Thymus (tissue), 11 donors: ENCODE results near the gene SEMA7A. TPM values are rescaled to one million over a fixed set of nuclear protein-coding genes. Genes with fewer than 3 reads are reported as not detected.
"Not testable (repeated sequence)": the region's sequence is repeated elsewhere in the genome, so short reads cannot be mapped to it uniquely, and the experiment has no call there.

ENCODE experiments used
- DNase-seq, 9 donors: peaks; one replicate each; pipeline ENCODE4 v3.0.0-alpha.2; 2013; ENCODE audit warnings: low spot score in 9 of 9, low read depth in 6 of 9, missing footprints in 1 of 9
- H3K27ac ChIP-seq, 2 donors: one replicate each; pipeline ENCODE4 v1.5.1; 2013; ENCODE audit warnings: control low read depth in 1 of 2, low read depth in 1 of 2, low read length in 1 of 2, mild to moderate bottlenecking in 1 of 2, moderate library complexity in 1 of 2
- H3K27me3 ChIP-seq, 2 donors: one replicate each; pipeline ENCODE4 v1.5.1; 2013; ENCODE audit warnings: low read length in 1 of 2; ENCODE audit not compliant: control insufficient read depth in 2 of 2, insufficient read depth in 1 of 2
- H3K36me3 ChIP-seq, 2 donors: one replicate each; pipeline ENCODE4 v1.5.1; 2013; ENCODE audit warnings: low read length in 1 of 2, mild to moderate bottlenecking in 1 of 2, moderate library complexity in 1 of 2; ENCODE audit not compliant: control insufficient read depth in 2 of 2, insufficient read depth in 2 of 2
- H3K4me1 ChIP-seq, 2 donors: one replicate each; pipeline ENCODE4 v1.5.1; 2013; ENCODE audit warnings: low read length in 2 of 2; ENCODE audit not compliant: control insufficient read depth in 2 of 2, insufficient read depth in 2 of 2
- H3K4me3 ChIP-seq, 2 donors: one replicate each; pipeline ENCODE4 v1.5.1; 2013; ENCODE audit warnings: low read length in 2 of 2, control low read depth in 1 of 2, mild to moderate bottlenecking in 1 of 2
- H3K9me3 ChIP-seq, 2 donors: one replicate each; pipeline ENCODE4 v1.5.1; 2013; ENCODE audit warnings: low read length in 1 of 2, mild to moderate bottlenecking in 1 of 2; ENCODE audit not compliant: control insufficient read depth in 2 of 2, insufficient read depth in 1 of 2
- WGBS: extraction: QIAGEN DNeasy Blood & Tissue Kit; methylation state at CpG from one replicate; pipeline ENCODE4 v1.1.7; 2013; 5-methylcytosine and 5-hydroxymethylcytosine counted together
- polyA plus RNA-seq: library from polyadenylated mRNA; stranded (reverse); fragments of 200-250 nt; gene quantifications from one replicate; pipeline ENCODE4 v1.2.3, GENCODE V29; 2013
- total RNA-seq: library from RNA; stranded (reverse); fragments of 120-200 nt; gene quantifications from one replicate; pipeline ENCODE4 v1.2.4, GENCODE V29; 2013
- donor health status: healthy.

Gene SEMA7A
- total and polyA plus RNA-seq, 2 donors, result 12.3 to 22.0 TPM

DNA sequence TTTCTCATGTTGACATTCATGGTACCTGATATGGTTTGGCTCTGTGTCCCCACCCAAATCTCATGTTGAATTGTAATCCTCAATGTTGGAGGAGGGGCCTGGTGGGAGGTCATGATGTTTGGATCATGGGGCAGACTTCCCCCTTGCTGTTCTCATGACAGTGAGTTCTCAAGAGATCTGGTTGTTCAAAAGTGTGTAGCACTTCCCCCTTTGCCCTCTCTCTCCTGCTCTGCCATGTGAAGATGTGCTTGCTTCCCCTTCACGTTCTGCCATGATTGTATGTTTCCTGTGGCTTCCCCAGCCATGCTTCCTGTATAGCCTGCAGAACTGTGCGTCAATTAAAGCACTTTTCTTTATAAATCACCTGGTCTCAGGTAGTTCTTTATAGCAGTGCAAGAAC lies 30.5 kb upstream of the SEMA7A start:
- Histone ChIP-seq H3K9me3 (peaks cover 0 to 4% of the 10 kb centered on the region in 2 donors), H3K27me3 (no peaks in the 10 kb centered on the region), H3K27ac (no peak overlapping the region), H3K4me1 (peaks cover 15 to 17% of the 10 kb centered on the region in 2 donors), H3K4me3 (no peak overlapping the region), H3K36me3 (peaks cover 7 to 8% of the 10 kb centered on the region in 2 donors)
- 47% methylated on average over 2 of the region's 2 CpGs for WGBS
- no peak for DNase-seq

DNA sequence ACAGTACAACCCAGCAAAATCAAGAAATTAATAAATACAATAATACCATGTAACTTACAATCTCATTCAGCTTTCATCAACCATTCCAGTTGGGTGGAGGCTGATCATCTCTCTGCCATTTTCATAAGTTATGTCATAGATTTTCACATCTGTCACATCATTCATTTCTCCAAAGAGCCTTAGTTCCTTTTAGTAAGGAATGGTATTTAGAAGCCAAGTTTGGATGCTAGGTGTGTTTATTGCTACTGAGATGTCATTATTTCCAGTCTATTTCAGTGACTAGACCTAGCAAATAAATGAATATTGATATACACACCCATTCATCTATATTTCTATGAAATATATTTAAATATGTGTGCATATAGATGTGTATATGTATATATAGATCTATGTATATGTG lies 29.9 kb upstream of the SEMA7A start:
- Histone ChIP-seq H3K36me3 (peaks cover 5 to 6% of the 10 kb centered on the region in 2 donors), H3K27me3 (no peaks in the 10 kb centered on the region), H3K4me3 (no peak overlapping the region), H3K9me3 (peaks cover 0 to 4% of the 10 kb centered on the region in 2 donors), H3K27ac (no peak overlapping the region), H3K4me1 (peaks cover 15 to 17% of the 10 kb centered on the region in 2 donors)
- DNase-seq, result no peak

DNA sequence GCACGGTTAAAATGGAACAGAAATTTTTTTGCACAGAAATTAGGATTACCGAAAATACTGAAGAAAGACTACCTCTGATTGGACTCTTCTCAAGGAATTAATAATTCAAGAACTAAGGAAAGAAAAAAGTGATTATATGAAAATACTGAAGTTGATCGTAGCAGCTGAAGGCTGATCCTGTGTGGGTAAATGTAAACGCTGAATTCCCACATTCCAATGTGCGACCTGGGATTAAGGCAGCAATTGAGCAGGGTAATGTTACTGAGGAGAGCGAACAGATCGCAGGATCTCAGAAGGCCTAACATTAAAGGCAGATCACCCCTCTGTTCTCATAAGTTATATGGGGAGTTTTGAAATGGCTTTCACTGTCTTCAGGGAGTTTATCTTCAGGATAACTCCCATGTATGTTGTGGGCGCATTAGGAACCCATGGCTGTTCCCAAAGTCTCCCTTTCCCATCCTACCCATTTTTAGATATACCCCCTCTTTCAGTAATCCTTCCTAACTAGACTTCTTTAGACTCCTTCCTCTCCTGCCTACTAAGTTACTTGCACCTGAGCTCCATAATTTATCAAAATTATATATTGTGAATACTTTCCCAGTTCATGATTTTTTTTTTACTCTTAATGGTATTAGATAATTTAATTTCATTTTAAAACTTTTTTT lies 28.2 kb upstream of the SEMA7A start:
- 66% methylated on average over 8 of the region's 8 CpGs for WGBS
- Histone ChIP-seq H3K27me3 (no peaks in the 10 kb centered on the region), H3K36me3 (peaks cover 5 to 8% of the 10 kb centered on the region in 2 donors), H3K4me3 (peak overlapping the region; percentile 87 to 97), H3K27ac (peak overlapping the region in 1 of 2 donors; percentile 82), H3K9me3 (peaks cover 0 to 4% of the 10 kb centered on the region in 2 donors), H3K4me1 (peaks cover 15 to 17% of the 10 kb centered on the region in 2 donors)
- DNase-seq, result no peak

GRCh38 chr15:74460871-74461846 lies 27.4 kb upstream of the SEMA7A start, which contains the start of gene UBL7:
Gene UBL7, minus strand, starts transcription at chr15:74461160. Its CDS starts 2,293 bp downstream, at chr15:74458867.
- peak; percentile 88 to 98 (median 95) for DNase-seq
- WGBS, result under 1% methylated on average over 54 of the region's 54 CpGs
- H3K27me3 ChIP-seq, result no peaks in the 10 kb centered on the region
- H3K27ac ChIP-seq, result peak within 1 kb of the TSS; percentile 82 to 89
- H3K4me1 ChIP-seq, result peaks cover 15 to 17% of the 10 kb centered on the region in 2 donors
- H3K4me3 ChIP-seq, result peak within 1 kb of the TSS; percentile 87 to 97
- H3K36me3 ChIP-seq, result peaks cover 11 to 13% of the 10 kb centered on the region in 2 donors
- H3K9me3 ChIP-seq, result peaks cover 0 to 4% of the 10 kb centered on the region in 2 donors

DNA sequence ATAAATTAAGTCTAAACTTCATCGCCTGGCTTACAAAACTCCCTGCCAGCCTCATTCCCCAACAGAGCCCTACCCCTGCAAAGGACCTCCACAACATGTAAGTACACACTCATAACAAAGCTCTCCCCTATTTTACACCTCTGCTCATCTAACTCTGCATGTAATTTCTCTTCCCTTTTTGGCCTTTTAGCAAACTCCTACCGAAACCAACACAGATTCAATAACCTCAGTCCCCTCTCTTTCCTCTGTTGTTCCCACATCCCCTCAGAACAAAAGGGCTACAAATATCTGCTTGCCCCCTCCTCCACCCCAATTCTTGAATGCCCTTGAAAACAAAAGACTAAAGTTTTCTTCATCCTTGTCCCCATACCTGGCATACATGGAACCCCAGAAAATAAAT lies 26.5 kb upstream of the SEMA7A start:
- DNase-seq, result no peak

GRCh38 chr15:74459798-74460197 lies 26.0 kb upstream of the SEMA7A start:
- 98% methylated on average over 14 of the region's 14 CpGs for WGBS
- H3K27ac ChIP-seq, DNase-seq, H3K27me3 ChIP-seq, H3K9me3 ChIP-seq, H3K4me3 ChIP-seq: not testable (repeated sequence)
- peaks cover 15 to 17% of the 10 kb centered on the region in 2 donors for H3K4me1 ChIP-seq
- peaks cover 11 to 21% of the 10 kb centered on the region in 2 donors for H3K36me3 ChIP-seq

More for the DNA sequence above, 26.5 kb upstream of the SEMA7A start:
- Histone ChIP-seq H3K4me3 (peak overlapping the region; percentile 87 to 97), H3K27me3 (no peaks in the 10 kb centered on the region), H3K9me3 (peaks cover 0 to 4% of the 10 kb centered on the region in 2 donors), H3K27ac (peak overlapping the region; percentile 80 to 89), H3K36me3 (peaks cover 11 to 16% of the 10 kb centered on the region in 2 donors), H3K4me1 (peaks cover 15 to 17% of the 10 kb centered on the region in 2 donors)
- WGBS, result 50% methylated on average over 2 of the region's 2 CpGs

DNA sequence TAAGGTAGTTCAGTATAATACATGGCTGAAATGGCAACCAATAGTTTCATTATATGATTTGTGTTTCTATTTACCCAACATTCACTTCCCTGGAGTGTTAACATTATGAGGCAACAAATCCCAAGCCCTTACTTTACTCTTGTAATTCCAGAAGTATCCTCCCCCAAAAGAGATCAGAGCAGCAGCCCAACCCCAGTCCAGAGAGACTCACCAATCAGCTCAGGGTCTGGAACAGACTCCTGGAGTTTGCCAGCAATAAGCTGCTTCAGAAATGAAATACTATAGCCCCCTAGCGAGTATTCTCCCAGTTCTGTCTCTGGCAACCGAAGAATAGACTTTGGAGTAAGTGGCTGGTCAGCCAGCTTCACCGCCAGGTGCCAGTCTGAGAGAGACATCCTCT lies 24.7 kb upstream of the SEMA7A start:
- Histone ChIP-seq H3K4me1 (peaks cover 17% of the 10 kb centered on the region in 2 donors), H3K4me3 (no peak overlapping the region), H3K27me3 (no peaks in the 10 kb centered on the region), H3K27ac (no peak overlapping the region), H3K36me3 (peaks cover 20 to 31% of the 10 kb centered on the region in 2 donors), H3K9me3 (peaks cover 0 to 4% of the 10 kb centered on the region in 2 donors)
- WGBS, result 98% methylated on average over 3 of the region's 3 CpGs
- no peak for DNase-seq

GRCh38 chr15:74457036-74457435 lies 23.3 kb upstream of the SEMA7A start:
- not testable (repeated sequence) for H3K27ac ChIP-seq, H3K4me3 ChIP-seq, DNase-seq, H3K9me3 ChIP-seq, H3K27me3 ChIP-seq
- 97% methylated on average over 10 of the region's 10 CpGs for WGBS
- H3K4me1 ChIP-seq, result peaks cover 12 to 14% of the 10 kb centered on the region in 2 donors
- H3K36me3 ChIP-seq, result peaks cover 34 to 41% of the 10 kb centered on the region in 2 donors
